EL (cell line): ENCODE data around the gene SHISA8.
"Not testable (repeated sequence)": the region's sequence is repeated elsewhere in the genome, so short reads cannot be mapped to it uniquely, and the experiment has no call there.

Experiments used
- DNase-seq: peaks from one replicate; pipeline ENCODE4 v3.0.0-alpha.2; 2016

The SHISA8 gene

GRCh38 chr22:41898645-41899044 is 16.2 kb downstream of the SHISA8 start:
- DNase-seq, result no peak

DNA sequence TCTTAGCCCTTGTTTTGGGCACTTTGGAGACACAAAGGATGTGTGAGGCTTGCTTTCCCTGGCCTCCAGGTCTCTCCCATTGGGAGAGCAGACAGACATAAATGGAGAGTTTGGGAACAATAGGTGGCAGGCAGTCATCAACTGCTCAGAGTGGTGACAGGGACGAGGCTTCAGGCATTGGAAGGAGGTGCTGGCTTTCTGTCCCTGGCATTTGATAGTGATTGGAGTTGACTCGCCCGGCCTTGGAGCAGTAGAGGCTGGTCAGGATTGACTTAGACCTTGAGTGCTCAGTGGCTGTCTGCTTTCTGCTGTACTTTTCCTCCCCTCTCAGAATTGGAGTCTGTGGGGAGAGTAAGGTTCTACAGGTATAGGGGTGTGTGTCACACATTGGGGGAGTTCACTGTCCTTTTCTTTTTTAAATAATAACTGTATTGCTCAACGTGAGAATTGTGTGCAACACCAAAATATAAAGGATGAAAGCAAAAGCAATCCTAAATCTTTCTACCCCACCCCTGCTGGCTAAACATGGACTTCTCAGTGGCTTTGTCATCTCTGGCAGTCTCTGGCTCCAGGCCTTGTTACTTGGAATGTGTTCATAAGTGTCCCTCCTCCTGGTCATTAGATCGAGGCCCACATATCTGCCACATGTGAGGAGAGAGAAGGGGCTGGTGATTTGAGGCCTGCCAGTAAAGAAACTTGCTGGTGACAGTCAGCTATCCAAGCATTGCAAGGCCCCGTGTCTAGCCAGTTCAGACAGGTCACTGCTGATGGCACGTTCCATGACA is 21.1 kb downstream of the SHISA8 start:
- DNase-seq, result no peak

DNA sequence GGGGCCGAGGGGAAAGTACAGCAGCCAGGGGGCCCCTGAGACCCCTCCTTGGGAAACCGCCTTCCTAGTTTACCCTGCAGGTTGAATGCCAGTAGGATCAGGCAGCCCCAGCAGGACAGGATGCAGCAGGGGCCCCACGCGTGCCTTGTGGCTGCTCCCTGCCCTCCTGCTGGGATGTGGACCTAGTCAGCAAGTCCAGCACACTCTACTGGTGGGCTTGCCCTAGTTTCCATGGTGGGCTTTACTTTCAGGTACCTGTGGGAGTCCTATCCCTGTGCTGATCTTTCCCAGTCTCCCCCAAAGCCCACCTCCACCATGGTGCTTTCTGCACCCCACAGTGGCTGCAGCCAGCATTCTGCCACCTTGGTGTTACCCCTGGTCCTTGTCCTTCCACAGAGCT is 22.2 kb downstream of the SHISA8 start:
- no peak for DNase-seq

DNA sequence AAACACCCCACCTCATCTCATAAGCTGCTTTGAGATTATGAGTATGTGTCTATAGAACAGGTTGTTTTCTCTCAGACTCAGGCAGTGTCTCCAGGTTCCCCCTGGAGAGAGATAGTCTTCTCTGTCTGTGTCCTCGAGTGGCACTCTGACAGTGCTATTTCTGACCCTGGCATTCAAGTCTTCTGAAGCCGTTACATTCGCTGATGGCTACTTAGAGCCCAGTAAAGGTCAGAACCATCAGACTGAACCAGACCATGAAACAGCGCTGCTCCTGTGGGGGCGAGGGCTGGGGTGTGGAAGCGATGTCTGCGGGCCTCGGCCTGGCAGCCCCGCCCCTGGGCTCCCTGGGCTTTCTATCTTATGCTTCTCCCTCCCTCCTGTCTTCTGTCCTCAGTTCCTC is 23.5 kb downstream of the SHISA8 start:
- no peak for DNase-seq

DNA sequence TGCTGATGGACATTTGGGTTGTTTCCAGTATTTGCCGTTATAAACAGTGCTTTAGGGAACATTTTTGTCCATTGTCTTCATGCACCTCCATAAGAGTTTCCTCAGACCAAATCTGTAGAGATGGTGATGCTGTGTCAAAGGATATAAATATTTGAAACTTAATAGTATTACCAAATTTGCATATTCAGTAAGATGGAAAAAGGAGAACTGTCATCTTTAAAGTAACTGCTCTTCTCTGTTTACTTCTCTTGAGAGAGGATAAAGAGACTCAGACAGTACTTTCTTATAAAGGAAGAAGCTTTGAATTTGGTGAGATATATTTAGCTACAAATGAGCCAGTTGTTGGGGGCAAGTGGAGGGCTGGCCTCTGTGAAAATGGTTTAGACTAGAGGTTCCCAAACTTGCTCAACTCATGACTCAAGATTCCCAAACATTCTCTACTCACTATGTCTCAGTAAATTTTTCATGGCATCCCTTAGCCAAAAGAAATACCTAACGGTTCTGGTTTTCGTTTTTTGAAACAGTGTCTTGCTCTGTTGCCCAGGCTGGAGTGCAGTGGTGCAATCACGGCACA is 26.2 kb downstream of the SHISA8 start:
- no peak for DNase-seq

- DNase-seq, result no peak
These were observed 29.4 kb downstream of the SHISA8 start for GRCh38 chr22:41885516-41885915.

- no peak for DNase-seq
These were observed 29.8 kb downstream of the SHISA8 start for GRCh38 chr22:41885116-41885515.

DNA sequence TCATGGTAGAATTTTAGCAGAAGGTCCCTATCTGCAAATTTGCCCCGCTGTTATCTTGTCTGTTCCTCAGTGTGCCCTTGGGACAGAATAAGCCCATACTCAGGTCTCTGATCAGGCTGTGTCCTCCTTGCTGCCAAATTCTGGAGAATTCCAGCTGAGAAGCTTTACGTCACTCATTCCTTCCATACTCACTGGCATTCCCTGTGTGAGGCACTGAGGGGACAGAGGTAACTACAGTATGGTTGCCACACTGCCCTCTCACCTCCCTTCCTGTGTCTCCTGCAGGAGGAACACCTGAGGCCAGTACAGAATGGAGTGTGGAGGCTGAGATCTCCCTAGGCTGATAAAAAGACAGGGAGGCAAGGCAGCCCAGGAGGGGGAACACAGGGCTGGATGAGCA is 31.5 kb downstream of the SHISA8 start:
- no peak for DNase-seq

GRCh38 chr22:41880653-41881052 is 34.2 kb downstream of the SHISA8 start:
- no peak for DNase-seq

DNA sequence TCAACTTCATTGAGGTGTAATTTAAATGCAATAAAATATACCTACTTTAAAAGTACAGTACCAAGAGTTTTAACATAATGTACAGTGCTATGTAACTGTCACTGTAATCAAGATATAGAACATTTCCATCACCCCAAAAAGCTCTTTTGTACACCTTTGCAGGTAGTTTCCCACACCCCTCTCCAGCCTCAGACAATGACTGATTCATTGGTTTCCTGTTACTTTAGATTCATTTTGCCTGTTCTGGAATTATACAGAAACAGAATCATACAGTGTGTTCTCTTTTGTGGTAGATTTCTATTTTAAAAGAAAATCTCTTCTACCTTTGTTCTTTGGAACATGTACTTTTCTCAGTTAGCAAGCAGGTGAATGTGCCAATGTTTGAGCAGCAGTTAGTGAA is 38.2 kb downstream of the SHISA8 start:
- DNase-seq, result no peak

- DNase-seq, result peak; percentile 10
These were observed 38.6 kb downstream of the SHISA8 start for GRCh38 chr22:41876275-41876674.

DNA sequence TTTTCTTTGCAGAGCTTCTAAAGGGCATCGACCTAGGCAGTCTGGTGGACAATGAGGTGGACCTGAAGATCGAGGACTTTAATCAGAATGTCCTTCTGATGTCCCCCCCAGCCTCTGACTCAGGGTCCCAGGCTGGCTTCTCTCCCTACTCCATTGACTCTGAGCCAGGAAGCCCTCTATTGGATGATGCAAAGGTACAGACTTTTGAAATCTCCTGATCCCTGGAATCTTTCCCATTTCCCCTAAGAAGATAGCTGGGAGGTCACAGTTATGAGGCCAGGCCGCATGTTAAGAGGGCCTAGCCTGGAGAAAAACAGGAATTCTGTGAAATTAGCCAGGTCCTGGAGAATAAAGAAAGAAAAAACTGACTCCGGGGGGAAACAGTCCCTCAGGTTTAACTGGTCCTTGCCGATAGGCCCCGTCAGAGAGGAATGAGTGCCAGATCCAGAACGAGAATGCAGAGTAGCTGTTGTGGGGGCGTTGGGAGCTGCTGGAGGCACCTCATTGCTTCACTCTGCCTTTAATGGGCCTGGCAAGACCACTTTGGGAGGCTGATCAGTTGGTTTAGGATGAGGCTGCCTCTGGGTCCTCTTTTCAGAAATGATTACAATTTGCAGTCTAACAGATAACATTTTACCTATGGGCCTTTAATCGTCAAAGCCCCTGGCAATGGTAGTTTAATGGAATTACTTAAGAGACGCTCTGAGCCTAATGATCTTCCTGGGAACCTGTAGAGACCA is 39.2 kb downstream of the SHISA8 start:
- no peak for DNase-seq

GRCh38 chr22:41874090-41874489 is 40.8 kb downstream of the SHISA8 start:
- no peak for DNase-seq

- DNase-seq, result no peak
These were observed 41.5 kb downstream of the SHISA8 start for GRCh38 chr22:41873391-41873790.

DNA sequence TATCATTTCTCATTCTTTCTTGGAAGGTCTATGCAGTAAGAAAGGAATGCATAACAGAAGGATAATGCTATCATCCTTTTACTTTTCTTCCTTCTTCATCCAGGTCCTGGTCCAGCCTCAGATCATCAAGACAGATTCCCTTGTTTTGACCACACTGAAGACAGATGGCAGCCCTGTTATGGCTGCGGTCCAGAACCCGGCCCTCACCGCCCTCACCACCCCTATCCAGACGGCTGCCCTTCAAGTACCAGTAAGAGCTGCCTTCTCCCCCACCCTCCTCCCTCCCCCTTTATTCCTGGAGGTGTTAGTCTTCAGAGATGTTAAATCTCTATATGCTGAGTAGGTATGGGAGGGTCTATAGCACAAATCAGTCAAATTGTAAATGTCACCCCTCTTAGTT is 44.1 kb downstream of the SHISA8 start:
- DNase-seq, result no peak

GRCh38 chr22:41870081-41870480 is 44.8 kb downstream of the SHISA8 start:
- not testable (repeated sequence) for DNase-seq

- no peak for DNase-seq
These were observed 46.3 kb downstream of the SHISA8 start for GRCh38 chr22:41868556-41868955.

GRCh38 chr22:41863472-41863871 is 51.4 kb downstream of the SHISA8 start:
- DNase-seq, result no peak

- peak; percentile 10 for DNase-seq
These were observed 52.2 kb downstream of the SHISA8 start for GRCh38 chr22:41862530-41863266.

GRCh38 chr22:41862160-41862529 is 52.7 kb downstream of the SHISA8 start:
- DNase-seq, result no peak
